NK-92 (cell line): ENCODE data around the gene GJB2.

Source experiments
- DNase-seq: peaks from one replicate; lab custom pipeline; 2025; ENCODE audit not compliant: unreplicated experiment; lab: John Stamatoyannopoulos, UW

GJB2 gene

DNA sequence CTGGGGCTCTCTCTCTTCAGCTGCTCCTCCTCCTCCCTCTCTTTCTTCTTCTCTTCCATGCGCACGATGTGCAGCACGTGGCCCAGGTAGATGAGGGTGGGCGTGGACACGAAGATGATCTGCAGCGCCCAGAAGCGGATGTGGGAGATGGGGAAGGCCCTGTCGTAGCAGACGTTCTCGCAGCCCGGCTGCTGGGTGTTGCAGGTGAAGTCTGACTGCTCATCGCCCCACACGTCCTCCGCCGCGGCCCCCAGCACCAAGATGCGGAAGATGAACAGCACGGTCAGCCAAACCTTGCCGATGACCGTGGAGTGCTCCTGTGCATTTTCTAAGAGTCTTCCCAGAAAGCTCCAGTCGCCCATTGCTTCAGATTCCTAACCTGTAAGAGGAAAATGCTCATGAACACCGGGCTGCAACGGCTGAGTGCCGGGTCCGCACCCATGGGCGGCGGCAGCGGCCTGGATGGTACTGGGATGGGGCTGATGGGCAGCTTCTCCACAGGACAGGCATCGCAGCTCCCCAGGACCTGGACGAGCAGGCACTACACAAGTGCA is 49.7 kb downstream of the GJB2 start:
- DNase-seq: no peak

GRCh38 chr13:20142023-20142926 is 50.5 kb downstream of the GJB2 start:
- no peak for DNase-seq

DNA sequence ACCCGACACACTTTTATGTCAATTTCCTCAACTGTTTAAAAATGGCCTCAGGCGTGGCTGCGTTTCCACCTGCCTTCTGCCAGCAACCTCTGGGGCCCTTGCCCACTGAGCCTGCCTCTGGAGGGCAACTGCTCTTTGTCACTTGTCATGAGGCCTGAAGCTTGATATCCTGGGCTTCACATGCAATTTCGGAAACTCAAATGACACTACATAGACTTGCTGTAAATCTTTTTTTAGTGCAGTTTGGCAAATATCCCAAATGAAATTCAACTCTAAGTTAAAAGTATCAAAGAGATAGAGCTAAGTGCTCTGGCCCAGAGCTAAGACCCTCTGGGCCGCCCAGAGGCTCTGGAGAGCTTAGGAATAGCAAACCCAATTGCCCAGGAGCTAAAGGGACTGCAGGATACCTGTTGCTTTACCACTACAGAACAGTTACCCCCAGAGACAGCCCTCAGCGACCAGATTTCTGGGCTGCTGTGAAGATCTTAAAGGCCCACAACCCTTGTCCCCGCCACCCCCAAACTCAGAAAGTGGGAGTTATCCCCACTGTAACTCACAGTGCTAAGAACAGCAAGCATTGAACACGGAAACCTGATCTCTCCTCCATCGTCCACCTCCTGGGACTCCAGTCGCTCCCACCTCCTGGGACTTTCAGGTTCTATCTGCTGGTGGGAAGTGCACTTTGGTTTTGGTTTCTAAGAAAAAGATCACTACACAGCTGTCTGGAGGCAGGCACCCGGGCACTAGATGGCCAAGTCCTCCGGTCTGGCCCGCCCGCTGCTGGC is 51.3 kb downstream of the GJB2 start:
- no peak for DNase-seq

GRCh38 chr13:20140487-20140886 is 52.3 kb downstream of the GJB2 start:
- DNase-seq: no peak

DNA sequence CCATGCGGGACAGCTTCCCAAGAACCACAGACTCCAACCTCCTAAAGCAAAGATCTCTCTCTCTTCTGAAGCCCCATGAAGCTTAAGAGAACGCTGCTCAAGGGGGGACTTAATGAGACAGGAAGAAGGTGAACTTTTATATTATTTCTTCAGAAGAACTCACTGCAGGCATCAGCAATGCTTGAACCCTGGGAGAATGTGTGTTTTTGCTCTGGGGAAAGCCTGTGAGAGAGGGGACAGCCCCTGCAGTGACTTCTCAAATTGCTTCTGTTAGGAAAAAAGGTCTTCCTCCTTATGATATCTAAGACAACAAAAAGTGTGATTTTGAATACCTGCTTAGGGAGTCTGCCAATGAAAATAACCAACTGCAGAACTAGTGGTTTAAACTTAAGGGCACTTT is 54.9 kb downstream of the GJB2 start:
- no peak for DNase-seq
